Measurements from ENCODE around the gene CALN1. TPM values are rescaled to one million over a fixed set of nuclear protein-coding genes. Genes with fewer than 3 reads are reported as not detected.

CALN1 gene
- total RNA-seq, 2 donors from 2014 or later: 1.1 to 1.2 TPM

- intact Hi-C loops (cut with DNase I): no loop called here
- no peaks in the 10 kb centered on the region for H3K27me3 ChIP-seq (replicated peaks; ENCODE audit: insufficient read depth)
- H3K4me1 ChIP-seq (replicated peaks): no peaks in the 10 kb centered on the region
- no peak for DNase-seq (ENCODE audit: low spot score)
- H3K9me3 ChIP-seq: no peaks in the 10 kb centered on the region
- H3K27ac ChIP-seq: no peak overlapping the region
- WGBS: 88% methylated on average over 9 of the region's 9 CpGs
- no peak overlapping the region for H3K4me3 ChIP-seq
- no peaks in the 10 kb centered on the region for H3K36me3 ChIP-seq
- TF ChIP-seq POLR2A (IDR thresholded peaks at IDR 0.05) (no peak), POLR2AphosphoS5 (IDR thresholded peaks at IDR 0.05) (no peak), CTCF (IDR thresholded peaks at IDR 0.05) (no peak)
These were observed 635.4 kb downstream of the CALN1 start for GRCh38 chr7:71776726-71777125.

GRCh38 chr7:71775648-71776047 is 636.5 kb downstream of the CALN1 start:
- H3K27me3 ChIP-seq (replicated peaks; ENCODE audit: insufficient read depth): no peaks in the 10 kb centered on the region
- intact Hi-C loops (cut with DNase I): no loop called here
- 77% methylated on average over 5 of the region's 5 CpGs for WGBS
- H3K9me3 ChIP-seq: no peaks in the 10 kb centered on the region
- no peak for TF ChIP-seq CTCF (IDR thresholded peaks at IDR 0.05)
- no peak for TF ChIP-seq POLR2AphosphoS5 (IDR thresholded peaks at IDR 0.05)
- TF ChIP-seq POLR2A (IDR thresholded peaks at IDR 0.05): no peak
- H3K36me3 ChIP-seq: no peaks in the 10 kb centered on the region
- DNase-seq (ENCODE audit: low spot score): no peak
- no peaks in the 10 kb centered on the region for H3K4me1 ChIP-seq (replicated peaks)
- H3K4me3 ChIP-seq: no peak overlapping the region
- no peak overlapping the region for H3K27ac ChIP-seq

- TF ChIP-seq POLR2A (IDR thresholded peaks at IDR 0.05) (no peak), POLR2AphosphoS5 (IDR thresholded peaks at IDR 0.05) (no peak), CTCF (IDR thresholded peaks at IDR 0.05) (no peak)
- H3K27me3 ChIP-seq (replicated peaks; ENCODE audit: insufficient read depth): no peaks in the 10 kb centered on the region
- H3K4me1 ChIP-seq (replicated peaks): no peaks in the 10 kb centered on the region
- H3K36me3 ChIP-seq: no peaks in the 10 kb centered on the region
- intact Hi-C loops (cut with DNase I): no loop called here
- no peak overlapping the region for H3K27ac ChIP-seq
- no peak overlapping the region for H3K4me3 ChIP-seq
- WGBS: 64% methylated on average over 3 of the region's 3 CpGs
- H3K9me3 ChIP-seq: no peaks in the 10 kb centered on the region
- DNase-seq (ENCODE audit: low spot score): no peak
These were observed 639.4 kb downstream of the CALN1 start for GRCh38 chr7:71772779-71773178.

GRCh38 chr7:71770269-71770907 is 641.8 kb downstream of the CALN1 start:
- no peak overlapping the region for H3K4me3 ChIP-seq
- 74% methylated on average over 11 of the region's 11 CpGs for WGBS
- no peaks in the 10 kb centered on the region for H3K9me3 ChIP-seq
- DNase-seq (ENCODE audit: low spot score): no peak
- H3K27ac ChIP-seq: no peak overlapping the region
- H3K36me3 ChIP-seq: no peaks in the 10 kb centered on the region
- no peak for TF ChIP-seq POLR2AphosphoS5 (IDR thresholded peaks at IDR 0.05)
- no peak for TF ChIP-seq POLR2A (IDR thresholded peaks at IDR 0.05)
- TF ChIP-seq CTCF (IDR thresholded peaks at IDR 0.05): no peak
- H3K4me1 ChIP-seq (replicated peaks): no peaks in the 10 kb centered on the region
- no peaks in the 10 kb centered on the region for H3K27me3 ChIP-seq (replicated peaks; ENCODE audit: insufficient read depth)
- intact Hi-C loops (cut with DNase I): no loop called here

GRCh38 chr7:71769326-71769725 is 642.8 kb downstream of the CALN1 start:
- H3K27me3 ChIP-seq (replicated peaks; ENCODE audit: insufficient read depth): no peaks in the 10 kb centered on the region
- no peak overlapping the region for H3K27ac ChIP-seq
- no peaks in the 10 kb centered on the region for H3K9me3 ChIP-seq
- TF ChIP-seq POLR2A (IDR thresholded peaks at IDR 0.05) (no peak), CTCF (IDR thresholded peaks at IDR 0.05) (no peak), POLR2AphosphoS5 (IDR thresholded peaks at IDR 0.05) (no peak)
- no peak overlapping the region for H3K4me3 ChIP-seq
- H3K36me3 ChIP-seq: no peaks in the 10 kb centered on the region
- WGBS: 95% methylated on average over 4 of the region's 4 CpGs
- DNase-seq (ENCODE audit: low spot score): no peak
- intact Hi-C loops (cut with DNase I): no loop called here
- H3K4me1 ChIP-seq (replicated peaks): no peaks in the 10 kb centered on the region

Data from prostate gland (tissue), 2 donors.